ENCODE data around the gene DMRT2.

Gene DMRT2

GRCh38 chr9:1096155-1096964 lies 46.2 kb downstream of the DMRT2 start:
- no peak for DNase-seq

- peak; percentile 3 for DNase-seq
Measured at GRCh38 chr9:1098551-1098950, 48.4 kb downstream of the DMRT2 start.

GRCh38 chr9:1100201-1100600 lies 50.0 kb downstream of the DMRT2 start:
- no peak for DNase-seq

GRCh38 chr9:1100945-1101344 lies 50.8 kb downstream of the DMRT2 start:
- peak; percentile 48 for DNase-seq

- no peak for DNase-seq
Measured at GRCh38 chr9:1101846-1102641, 51.9 kb downstream of the DMRT2 start.

- DNase-seq = no peak
Measured at GRCh38 chr9:1102642-1102970, 52.4 kb downstream of the DMRT2 start.
